DND-41 (cell line): Measurements from ENCODE around the gene ZNF689.

Experiments used
- ATAC-seq: fragments of 200-7000 bp; cut with Tn5 transposase; 3 replicates; pipeline ENCODE4 v1.9.1; 2021; ENCODE audit warnings: low read depth; ENCODE audit not compliant: insufficient read depth
- DNase-seq: peaks from one replicate; pipeline ENCODE4 v3.0.0-alpha.2; 2020
- H2AFZ ChIP-seq: 2 replicates; pipeline ENCODE4 v1.6.0; 2012; ENCODE audit warnings: low read depth, low read length
- H3K27ac ChIP-seq: 2 replicates; pipeline ENCODE4 v1.5.1; 2012; ENCODE audit warnings: low read length, inconsistent platforms
- H3K27me3 ChIP-seq: fragments of 200-600 bp; sonication (generic); 2 replicates; pipeline ENCODE4 v1.6.0; 2012; ENCODE audit warnings: low read length, mild to moderate bottlenecking, inconsistent platforms; ENCODE audit not compliant: insufficient read depth, poor library complexity
- H3K36me3 ChIP-seq: 2 replicates; pipeline ENCODE4 v1.5.1; 2012; ENCODE audit warnings: low read length, inconsistent platforms; ENCODE audit not compliant: insufficient read depth
- H3K4me1 ChIP-seq: 2 replicates; pipeline ENCODE4 v1.5.1; 2012; ENCODE audit warnings: mild to moderate bottlenecking, low read length; ENCODE audit not compliant: insufficient read depth
- H3K4me2 ChIP-seq: 2 replicates; pipeline ENCODE4 v1.6.0; 2012; ENCODE audit warnings: mild to moderate bottlenecking, moderate library complexity, low read length, inconsistent platforms; ENCODE audit not compliant: insufficient read depth
- H3K4me3 ChIP-seq, 2 experiments: fragments of 200-600 bp in 1 of 2; shearing (Covaris generic) in 1 of 2; 2 replicates each; pipeline ENCODE4 v1.5.1; 2012 to 2016; ENCODE audit warnings: inconsistent platforms in 2 of 2, low read length in 2 of 2, mild to moderate bottlenecking in 2 of 2, low read depth in 1 of 2, moderate library complexity in 1 of 2
- H3K79me2 ChIP-seq: 2 replicates; pipeline ENCODE4 v1.6.0; 2012; ENCODE audit warnings: low read length, inconsistent platforms; ENCODE audit not compliant: insufficient read depth
- H3K9ac ChIP-seq: 2 replicates; pipeline ENCODE4 v1.6.0; 2012; ENCODE audit warnings: low read depth, mild to moderate bottlenecking, inconsistent platforms, low read length, moderate library complexity
- H3K9me3 ChIP-seq: 2 replicates; pipeline ENCODE4 v1.5.1; 2012; ENCODE audit warnings: low read length, moderate library complexity, mild to moderate bottlenecking, inconsistent platforms; ENCODE audit not compliant: insufficient read depth, severe bottlenecking
- H4K20me1 ChIP-seq: 2 replicates; pipeline ENCODE4 v1.6.0; 2012; ENCODE audit warnings: low read length; ENCODE audit not compliant: insufficient read depth
- CTCF ChIP-seq: IDR thresholded peaks from 2 replicates; pipeline ENCODE4 v1.5.1; 2012; ENCODE audit warnings: borderline replicate concordance, low read length, moderate library complexity, mild to moderate bottlenecking; ENCODE audit not compliant: poor library complexity, severe bottlenecking; ENCODE audit errors: extremely low read depth
- EZH2 ChIP-seq: IDR thresholded peaks from 3 replicates; pipeline ENCODE4 v1.6.1; 2012; ENCODE audit warnings: borderline replicate concordance, low read depth, mild to moderate bottlenecking, moderate library complexity, low read length, inconsistent platforms; ENCODE audit not compliant: severe bottlenecking

Gene ZNF689

GRCh38 chr16:30651124-30652004 is 41.2 kb upstream of the ZNF689 start:
- Histone ChIP-seq H3K4me3 (peak overlapping the region; percentile 88 to 91), H3K36me3 (peaks cover 40% of the 10 kb centered on the region), H3K4me1 (peaks cover 37% of the 10 kb centered on the region), H3K27me3 (no peaks in the 10 kb centered on the region), H3K9me3 (no peaks in the 10 kb centered on the region), H3K4me2 (peak overlapping the region; percentile 88), H3K79me2 (peaks cover 19% of the 10 kb centered on the region), H4K20me1 (no peaks in the 10 kb centered on the region), H3K9ac (peak overlapping the region; percentile 88), H2AFZ (peak overlapping the region; percentile 82), H3K27ac (peak overlapping the region; percentile 93)
- ATAC-seq (peak; percentile 56), DNase-seq (peak; percentile 67)
- TF ChIP-seq EZH2 (no peak), CTCF (peak; percentile 72)

GRCh38 chr16:30650369-30651123 is 40.4 kb upstream of the ZNF689 start, which contains the start of gene PRR14:
Gene PRR14 (plus strand): TSS chr16:30650960. CDS start chr16:30651646, 686 bp downstream.
- Histone ChIP-seq H2AFZ (peak within 1 kb of the TSS; percentile 82), H3K4me1 (peaks cover 31% of the 10 kb centered on the region), H3K27ac (peak within 1 kb of the TSS; percentile 93), H3K79me2 (peaks cover 19% of the 10 kb centered on the region), H3K9me3 (no peaks in the 10 kb centered on the region), H4K20me1 (no peaks in the 10 kb centered on the region), H3K36me3 (peaks cover 34% of the 10 kb centered on the region), H3K9ac (peak within 1 kb of the TSS; percentile 88), H3K4me3 (peak within 1 kb of the TSS; percentile 88 to 91), H3K27me3 (no peaks in the 10 kb centered on the region), H3K4me2 (peak within 1 kb of the TSS; percentile 88)
- TF ChIP-seq EZH2 (no peak), CTCF (peak; percentile 16)
- ATAC-seq (peak; percentile 88), DNase-seq (peak; percentile 99)

DNA sequence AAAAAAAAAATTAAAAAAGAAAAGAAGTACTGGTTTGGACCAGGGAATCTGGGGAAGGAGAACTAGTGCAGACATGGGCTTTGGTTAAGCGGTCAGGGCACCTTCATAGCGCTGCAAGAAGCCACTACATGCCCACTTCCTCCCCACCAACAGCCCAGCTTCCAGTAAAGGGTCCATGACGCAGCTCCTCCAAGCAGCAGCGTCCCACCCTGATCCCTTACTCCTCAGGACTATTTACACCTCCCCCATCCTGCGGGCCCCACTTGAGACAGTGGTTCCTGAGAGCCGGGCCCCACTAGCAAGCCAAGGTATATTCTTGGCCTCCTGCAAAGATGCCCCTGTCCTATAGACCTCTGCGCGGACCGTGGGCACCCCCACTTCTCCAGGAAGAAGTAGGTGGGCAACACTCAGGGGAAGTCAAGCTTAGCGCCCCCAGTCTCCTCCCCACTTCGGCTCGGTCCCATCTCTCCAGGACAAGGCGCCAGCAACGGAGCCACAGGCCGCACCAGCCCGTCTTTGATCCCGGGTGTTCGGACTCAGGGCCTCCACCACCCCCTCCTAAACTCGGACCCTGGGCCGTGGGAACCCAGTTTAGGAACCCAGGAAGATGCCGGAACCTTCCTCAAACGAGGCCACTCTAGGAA is 39.7 kb upstream of the ZNF689 start:
- H3K27ac ChIP-seq = peak overlapping the region; percentile 75
- H3K36me3 ChIP-seq = peaks cover 27% of the 10 kb centered on the region
- H4K20me1 ChIP-seq = no peaks in the 10 kb centered on the region
- no peaks in the 10 kb centered on the region for H3K27me3 ChIP-seq
- no peaks in the 10 kb centered on the region for H3K9me3 ChIP-seq
- peak overlapping the region; percentile 82 for H2AFZ ChIP-seq
- peaks cover 19% of the 10 kb centered on the region for H3K79me2 ChIP-seq
- H3K4me2 ChIP-seq = peak overlapping the region; percentile 88
- TF ChIP-seq EZH2 (no peak), CTCF (no peak)
- H3K4me3 ChIP-seq = peak overlapping the region in 1 of 2 experiments; percentile 91; a peak in 2 of 4 replicates
- peak; percentile 21 for DNase-seq
- peaks cover 27% of the 10 kb centered on the region for H3K4me1 ChIP-seq
- no peak for ATAC-seq
- peak overlapping the region; percentile 88 for H3K9ac ChIP-seq
